ENCODE results near the gene ARL8B. TPM values are rescaled to one million over a fixed set of nuclear protein-coding genes. Genes with fewer than 3 reads are reported as not detected.
"Not testable (repeated sequence)": the region's sequence is repeated elsewhere in the genome, so short reads cannot be mapped to it uniquely, and the experiment has no call there.

The ARL8B gene
- total RNA-seq, 1 experiment from 2014 or later: 54.0 TPM

- Histone ChIP-seq H3K36me3 (ENCODE audit: insufficient read depth, low read length, poor library complexity, severe bottlenecking) (no peaks in the 10 kb centered on the region), H3K4me1 (ENCODE audit: insufficient read depth, low read length, poor library complexity, severe bottlenecking) (no peaks in the 10 kb centered on the region), H3K4me3 (ENCODE audit: low read depth, low read length, poor library complexity, severe bottlenecking) (no peak overlapping the region), H3K9me3 (ENCODE audit: low read depth, low read length, poor library complexity, severe bottlenecking) (no peaks in the 10 kb centered on the region), H3K27me3 (replicated peaks; ENCODE audit: insufficient read depth, low read depth, low read length, poor library complexity) (no peaks in the 10 kb centered on the region), H3K27ac (ENCODE audit: low read depth, low read length, poor library complexity, severe bottlenecking) (no peak overlapping the region)
- ChIA-PET CTCF (no interaction called here), POLR2A (ENCODE audit: low non-redundant PET) (no interaction called here)
- DNase-seq (ENCODE audit: low spot score): no peak
- TF ChIP-seq EZH2 (IDR thresholded peaks at IDR 0.05; ENCODE audit: borderline replicate concordance, low read depth, low read length, poor library complexity, severe bottlenecking): no peak
- no peak for TF ChIP-seq CTCF (conservative IDR thresholded peaks at IDR 0.05; ENCODE audit: low read depth, low read length)
- intact Hi-C loops (cut with micrococcal nuclease; ENCODE audit: unreplicated experiment): no loop called here
- BruUV-seq (replicated peaks): no TSS peak
Observed at GRCh38 chr3:5079761-5080160, 42.3 kb upstream of the ARL8B start.

GRCh38 chr3:5080779-5081550 lies 41.1 kb upstream of the ARL8B start:
- H3K27ac ChIP-seq (ENCODE audit: low read depth, low read length, poor library complexity, severe bottlenecking): no peak overlapping the region
- H3K9me3 ChIP-seq (ENCODE audit: low read depth, low read length, poor library complexity, severe bottlenecking): no peaks in the 10 kb centered on the region
- no peaks in the 10 kb centered on the region for H3K36me3 ChIP-seq (ENCODE audit: insufficient read depth, low read length, poor library complexity, severe bottlenecking)
- ChIA-PET POLR2A (ENCODE audit: low non-redundant PET) (no interaction called here), CTCF (no interaction called here)
- no peak for TF ChIP-seq CTCF (conservative IDR thresholded peaks at IDR 0.05; ENCODE audit: low read depth, low read length)
- no peaks in the 10 kb centered on the region for H3K27me3 ChIP-seq (replicated peaks; ENCODE audit: insufficient read depth, low read depth, low read length, poor library complexity)
- no peak overlapping the region for H3K4me3 ChIP-seq (ENCODE audit: low read depth, low read length, poor library complexity, severe bottlenecking)
- no peak for DNase-seq (ENCODE audit: low spot score)
- BruUV-seq (replicated peaks): no TSS peak
- H3K4me1 ChIP-seq (ENCODE audit: insufficient read depth, low read length, poor library complexity, severe bottlenecking): no peaks in the 10 kb centered on the region
- intact Hi-C loops (cut with micrococcal nuclease; ENCODE audit: unreplicated experiment): no loop called here

DNA sequence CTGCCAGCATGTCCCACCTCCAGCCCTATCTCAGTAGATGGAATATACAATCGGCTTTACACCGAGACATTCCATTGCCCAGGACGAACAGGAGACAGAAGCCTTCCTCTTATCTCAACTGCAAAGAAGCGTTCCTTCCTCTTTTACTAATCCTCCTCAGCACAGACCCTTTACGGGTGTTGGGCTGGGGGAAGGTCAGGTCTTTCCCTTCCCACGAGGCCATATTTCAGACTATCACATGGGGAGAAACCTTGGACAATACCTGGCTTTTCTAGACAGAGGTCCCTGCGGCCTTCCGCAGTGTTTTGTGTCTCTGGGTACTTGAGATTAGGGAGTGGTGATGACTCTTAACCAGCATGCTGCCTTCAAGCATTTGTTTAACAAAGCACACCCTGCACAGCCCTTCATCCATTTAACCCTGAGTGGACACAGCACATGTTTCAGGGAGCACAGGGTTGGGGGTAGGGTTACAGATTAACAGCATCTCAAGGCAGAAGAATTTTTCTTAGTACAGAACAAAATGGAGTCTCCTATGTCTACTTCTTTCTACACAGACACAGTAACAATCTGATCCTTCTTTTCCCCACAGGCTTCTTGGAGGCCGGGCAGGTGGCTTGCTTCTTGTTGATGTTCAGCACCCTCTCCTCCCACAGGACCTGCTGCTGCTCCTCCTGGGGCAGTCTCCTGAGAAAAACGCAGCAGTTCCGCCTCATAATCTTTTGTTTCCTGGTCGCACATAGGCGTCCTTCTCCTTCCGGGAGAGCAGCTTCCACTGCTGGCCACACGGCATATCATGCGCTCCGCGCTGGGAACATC lies 39.9 kb upstream of the ARL8B start:
- CTCF ChIA-PET; H3K9me3 ChIP-seq (ENCODE audit: low read depth, low read length, poor library complexity, severe bottlenecking); H3K36me3 ChIP-seq (ENCODE audit: insufficient read depth, low read length, poor library complexity, severe bottlenecking); H3K27me3 ChIP-seq (replicated peaks; ENCODE audit: insufficient read depth, low read depth, low read length, poor library complexity); BruUV-seq (replicated peaks); POLR2A ChIA-PET (ENCODE audit: low non-redundant PET); DNase-seq (ENCODE audit: low spot score); H3K4me1 ChIP-seq (ENCODE audit: insufficient read depth, low read length, poor library complexity, severe bottlenecking); H3K4me3 ChIP-seq (ENCODE audit: low read depth, low read length, poor library complexity, severe bottlenecking); H3K27ac ChIP-seq (ENCODE audit: low read depth, low read length, poor library complexity, severe bottlenecking); intact Hi-C loops (cut with micrococcal nuclease; ENCODE audit: unreplicated experiment): not testable (repeated sequence)

DNA sequence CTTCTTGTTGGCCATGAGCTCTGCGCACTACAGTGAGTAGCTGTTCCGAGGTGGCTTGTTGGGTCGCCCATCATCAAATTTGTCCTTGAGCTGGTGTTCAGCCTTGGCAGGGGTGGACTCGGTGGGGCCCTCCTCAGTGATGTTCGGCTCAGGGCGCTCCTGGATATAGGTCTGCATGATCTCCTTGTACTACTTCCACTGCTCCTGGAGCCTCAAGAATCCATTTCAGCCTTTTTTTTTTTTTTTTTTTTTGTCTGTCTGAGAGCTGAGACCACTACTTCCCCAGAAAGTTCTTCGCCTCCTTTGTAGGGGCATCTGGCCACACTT lies 39.3 kb upstream of the ARL8B start:
- intact Hi-C loops (cut with micrococcal nuclease; ENCODE audit: unreplicated experiment): no loop called here
- H3K9me3 ChIP-seq (ENCODE audit: low read depth, low read length, poor library complexity, severe bottlenecking): no peaks in the 10 kb centered on the region
- no peaks in the 10 kb centered on the region for H3K36me3 ChIP-seq (ENCODE audit: insufficient read depth, low read length, poor library complexity, severe bottlenecking)
- DNase-seq (ENCODE audit: low spot score): no peak
- no TSS peak for BruUV-seq (replicated peaks)
- ChIA-PET POLR2A (ENCODE audit: low non-redundant PET) (no interaction called here), CTCF (no interaction called here)
- H3K27me3 ChIP-seq (replicated peaks; ENCODE audit: insufficient read depth, low read depth, low read length, poor library complexity): no peaks in the 10 kb centered on the region
- H3K27ac ChIP-seq (ENCODE audit: low read depth, low read length, poor library complexity, severe bottlenecking): no peak overlapping the region
- H3K4me1 ChIP-seq (ENCODE audit: insufficient read depth, low read length, poor library complexity, severe bottlenecking): no peaks in the 10 kb centered on the region
- no peak overlapping the region for H3K4me3 ChIP-seq (ENCODE audit: low read depth, low read length, poor library complexity, severe bottlenecking)
- no peak for TF ChIP-seq CTCF (conservative IDR thresholded peaks at IDR 0.05; ENCODE audit: low read depth, low read length)
- TF ChIP-seq EZH2 (IDR thresholded peaks at IDR 0.05; ENCODE audit: borderline replicate concordance, low read depth, low read length, poor library complexity, severe bottlenecking): no peak
